Epithelial cell of proximal tubule (primary cell): ENCODE measurements around the gene USP34. TPM values are rescaled to one million over a fixed set of nuclear protein-coding genes. Genes with fewer than 3 reads are reported as not detected.

Experiments used
- DNase-seq: peaks from one replicate; pipeline ENCODE4 v3.0.0-alpha.2; 2011; ENCODE audit warnings: low read depth
- H3K4me3 ChIP-seq: 2 replicates; pipeline ENCODE4 v1.5.1; 2011; ENCODE audit warnings: low read depth, mild to moderate bottlenecking, low read length
- total RNA-seq: library from RNA; depleted of rRNA; stranded (reverse); fragments of >200 nt; gene quantifications from 2 replicates; pipeline ENCODE4 v1.2.3, GENCODE V29; 2015
- TF ChIP-seq, protein P1 (sequence below): conservative IDR thresholded peaks from 2 replicates; pipeline ENCODE4 v1.5.1; 2012; ENCODE audit warnings: low read depth, mild to moderate bottlenecking, low read length

USP34 gene
- total RNA-seq, 1 donor from 2014 or later, result 54.1 TPM

DNA sequence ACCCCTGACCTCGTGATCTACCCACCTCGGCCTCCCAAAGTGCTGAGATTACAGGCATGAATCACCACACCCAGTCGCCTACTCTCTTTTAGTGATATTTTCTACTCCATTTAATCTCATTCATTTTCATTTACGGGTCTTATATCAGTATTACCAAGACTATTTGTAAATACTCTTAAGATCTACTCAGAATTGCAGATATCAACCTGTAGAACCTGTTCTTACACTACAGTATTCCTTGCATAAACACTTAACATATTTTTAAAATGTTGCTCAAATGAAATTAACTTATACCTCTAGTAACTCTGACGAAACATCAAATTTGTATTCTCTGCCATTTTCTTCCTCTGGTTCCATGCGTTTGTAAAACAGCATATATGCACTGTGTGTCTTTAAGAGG, 229.6 kb downstream of the USP34 start:
- TF ChIP-seq, protein P1, sequence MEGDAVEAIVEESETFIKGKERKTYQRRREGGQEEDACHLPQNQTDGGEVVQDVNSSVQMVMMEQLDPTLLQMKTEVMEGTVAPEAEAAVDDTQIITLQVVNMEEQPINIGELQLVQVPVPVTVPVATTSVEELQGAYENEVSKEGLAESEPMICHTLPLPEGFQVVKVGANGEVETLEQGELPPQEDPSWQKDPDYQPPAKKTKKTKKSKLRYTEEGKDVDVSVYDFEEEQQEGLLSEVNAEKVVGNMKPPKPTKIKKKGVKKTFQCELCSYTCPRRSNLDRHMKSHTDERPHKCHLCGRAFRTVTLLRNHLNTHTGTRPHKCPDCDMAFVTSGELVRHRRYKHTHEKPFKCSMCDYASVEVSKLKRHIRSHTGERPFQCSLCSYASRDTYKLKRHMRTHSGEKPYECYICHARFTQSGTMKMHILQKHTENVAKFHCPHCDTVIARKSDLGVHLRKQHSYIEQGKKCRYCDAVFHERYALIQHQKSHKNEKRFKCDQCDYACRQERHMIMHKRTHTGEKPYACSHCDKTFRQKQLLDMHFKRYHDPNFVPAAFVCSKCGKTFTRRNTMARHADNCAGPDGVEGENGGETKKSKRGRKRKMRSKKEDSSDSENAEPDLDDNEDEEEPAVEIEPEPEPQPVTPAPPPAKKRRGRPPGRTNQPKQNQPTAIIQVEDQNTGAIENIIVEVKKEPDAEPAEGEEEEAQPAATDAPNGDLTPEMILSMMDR, result no peak
- DNase-seq, result no peak
- H3K4me3 ChIP-seq, result no peak overlapping the region

DNA sequence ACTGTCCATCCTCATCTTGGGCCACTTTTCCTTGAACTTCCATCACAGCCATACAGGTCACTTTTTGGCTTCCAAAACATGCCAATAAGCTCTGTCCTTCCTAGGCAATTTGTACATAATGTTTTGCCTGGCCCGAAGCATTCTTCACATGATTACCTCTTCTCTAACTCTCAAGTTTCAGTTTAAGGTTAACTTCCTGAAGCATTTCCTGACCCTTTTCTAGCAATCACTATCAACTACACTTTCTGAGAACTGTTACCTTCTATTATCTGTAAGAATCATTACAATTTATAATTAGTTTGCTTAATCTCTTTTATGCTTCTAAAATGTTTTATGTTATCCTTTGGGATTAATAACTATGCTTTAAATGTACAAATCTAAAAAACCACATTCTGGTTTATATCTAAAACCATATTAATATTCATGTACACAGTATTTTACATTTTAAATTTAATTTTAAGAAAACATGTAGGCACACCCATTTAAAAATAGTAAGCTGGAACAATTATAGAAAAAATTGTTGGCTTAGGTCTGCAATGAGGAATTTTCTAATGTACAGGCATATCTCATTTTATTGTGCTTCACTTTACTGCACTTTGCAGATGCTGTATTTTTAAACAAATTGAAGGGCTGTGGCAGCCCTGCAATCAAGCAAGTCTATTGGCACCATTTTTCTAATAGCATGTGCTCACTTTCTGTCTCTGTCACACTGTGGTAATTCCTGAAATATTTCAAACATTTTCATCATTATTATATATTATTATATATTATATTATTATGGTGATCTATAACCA, 232.5 kb downstream of the USP34 start:
- TF ChIP-seq, protein P1, result no peak
- DNase-seq, result no peak
- H3K4me3 ChIP-seq, result no peak overlapping the region

DNA sequence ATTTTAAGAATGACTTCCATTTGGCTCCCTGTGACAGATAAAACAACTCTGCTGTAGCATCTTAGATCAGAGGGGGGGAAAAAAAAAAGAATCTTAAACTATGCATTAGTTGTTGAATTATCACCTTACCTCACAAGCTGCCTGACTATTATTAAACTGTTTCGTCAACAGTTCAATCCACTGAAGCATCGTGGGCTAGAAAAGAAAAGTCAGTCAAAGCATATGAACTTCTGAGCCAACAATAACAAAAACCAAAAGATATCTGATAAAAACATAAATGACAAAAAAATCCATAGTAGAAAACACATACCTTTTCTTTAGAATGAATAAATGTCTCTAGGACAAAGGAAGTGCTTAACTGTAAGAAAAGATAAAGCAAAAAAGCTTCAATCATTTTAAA, 235.2 kb downstream of the USP34 start:
- TF ChIP-seq, protein P1, result no peak
- H3K4me3 ChIP-seq, result no peak overlapping the region
- no peak for DNase-seq

DNA sequence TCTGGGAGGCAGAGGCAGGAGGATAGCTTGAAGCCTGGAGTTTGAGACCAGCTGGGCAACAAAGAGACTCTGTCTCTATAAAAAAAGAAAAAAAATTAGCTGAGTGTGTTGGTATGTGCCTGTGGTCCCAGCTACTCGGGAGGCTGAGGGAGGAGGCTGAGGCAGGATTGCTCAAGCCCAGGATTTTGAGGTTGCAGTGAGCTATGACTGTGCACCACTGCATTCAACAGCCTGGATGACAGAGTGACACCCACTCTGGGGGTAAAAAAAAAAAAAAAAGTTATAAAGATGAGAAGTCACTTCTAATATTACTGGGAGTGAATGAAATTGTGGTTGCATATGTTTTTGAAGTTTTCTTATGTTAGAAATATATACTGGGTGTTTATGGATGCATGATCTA, 237.3 kb downstream of the USP34 start:
- no peak for DNase-seq
- TF ChIP-seq, protein P1, result no peak
- no peak overlapping the region for H3K4me3 ChIP-seq

DNA sequence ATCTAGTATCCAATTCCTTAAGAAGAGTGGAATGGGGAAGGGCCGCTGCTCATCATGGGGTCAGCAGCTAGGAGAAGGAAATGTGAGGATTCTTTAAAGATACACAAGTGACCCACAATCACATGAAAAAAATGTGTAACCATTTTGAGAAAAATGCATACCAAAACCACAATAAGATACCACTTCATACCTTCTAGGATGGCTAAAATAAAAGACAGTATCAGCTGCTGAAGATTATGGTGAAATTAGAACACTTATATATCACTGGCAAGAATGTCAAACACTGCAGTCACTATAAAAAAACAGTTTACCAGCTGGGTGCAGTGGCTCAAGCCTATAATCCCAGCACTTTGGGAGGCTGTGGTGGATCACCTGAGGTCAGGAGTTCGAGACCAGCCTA, 241.0 kb downstream of the USP34 start:
- H3K4me3 ChIP-seq, result no peak overlapping the region
- DNase-seq, result no peak
- TF ChIP-seq, protein P1, result no peak

DNA sequence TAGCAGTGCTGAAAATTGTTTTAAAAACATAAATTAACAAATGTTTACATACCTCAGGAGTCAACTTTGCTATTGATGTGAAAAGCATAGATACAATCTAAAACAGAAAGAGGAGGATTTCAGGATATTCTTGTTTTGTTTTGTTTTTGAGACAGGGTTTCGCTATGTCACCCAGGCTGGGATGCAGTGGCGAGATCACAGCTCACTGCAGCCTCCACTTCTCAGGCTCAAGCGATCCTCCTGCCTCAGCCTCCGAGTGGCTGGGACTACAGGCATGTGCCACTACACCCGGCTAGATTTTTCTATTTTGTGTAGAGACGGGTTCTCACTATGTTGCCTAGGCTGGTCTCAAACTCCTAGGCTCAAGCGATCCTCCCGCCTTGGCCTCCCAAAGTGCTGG, 248.3 kb downstream of the USP34 start:
- no peak for DNase-seq
- TF ChIP-seq, protein P1, result no peak
- no peak overlapping the region for H3K4me3 ChIP-seq

DNA sequence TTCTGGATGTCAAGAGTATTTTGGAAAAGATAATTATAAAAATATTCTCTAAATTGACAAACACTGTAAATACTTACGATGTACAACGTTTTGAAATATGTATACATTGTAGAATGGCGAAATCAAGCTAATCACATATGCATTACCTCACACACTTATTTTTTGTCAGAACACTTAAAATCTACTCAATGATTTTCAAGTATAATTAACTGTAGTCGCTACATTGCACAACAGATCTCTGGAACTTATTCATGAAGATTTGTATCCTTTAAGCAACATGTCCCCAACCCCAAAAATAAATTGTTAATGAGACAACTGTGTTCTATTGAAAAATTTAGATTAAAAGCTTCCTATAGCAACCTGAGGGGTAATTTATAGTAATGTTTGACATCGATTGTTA, 249.1 kb downstream of the USP34 start:
- TF ChIP-seq, protein P1, result no peak

More for the DNA sequence above, 249.1 kb downstream of the USP34 start:
- no peak for DNase-seq
- no peak overlapping the region for H3K4me3 ChIP-seq
